ENCODE data around the gene WDR74. TPM values are rescaled to one million over a fixed set of nuclear protein-coding genes. Genes with fewer than 3 reads are reported as not detected.
"Not testable (repeated sequence)": the region's sequence is repeated elsewhere in the genome, so short reads cannot be mapped to it uniquely, and the experiment has no call there.

Gene WDR74
- total RNA-seq, 1 experiment from 2014 or later: 102 TPM

DNA sequence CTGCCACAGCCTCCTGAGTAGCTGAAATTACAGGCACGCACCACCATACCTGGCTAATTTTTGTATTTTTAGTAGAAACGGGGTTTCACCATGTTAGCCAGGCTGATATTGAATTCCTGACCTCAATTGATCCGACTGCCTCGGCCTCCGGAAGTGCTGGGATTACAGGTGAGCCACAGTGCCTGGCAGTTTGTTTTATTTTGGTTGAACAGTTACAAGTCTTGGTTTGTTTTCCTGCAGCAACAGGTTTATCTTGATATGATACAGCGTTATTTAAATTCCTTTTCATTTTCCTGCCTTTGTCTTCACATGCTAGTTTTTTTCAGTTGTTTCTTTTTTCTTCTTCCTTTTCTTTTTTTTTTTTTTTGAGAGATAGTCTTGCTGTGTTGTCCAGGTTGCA lies 37.3 kb upstream of the WDR74 start:
- Histone ChIP-seq H3K36me3 (peaks cover 13% of the 10 kb centered on the region), H3K4me1 (replicated peaks) (peaks cover 13% of the 10 kb centered on the region), H3K27ac (no peak overlapping the region), H3K27me3 (replicated peaks) (no peaks in the 10 kb centered on the region), H3K9me3 (replicated peaks) (no peaks in the 10 kb centered on the region), H3K4me3 (no peak overlapping the region)
- DNase-seq (ENCODE audit: low read depth in 1 of 2, low spot score in 2 of 2): no peak

GRCh38 chr11:62875698-62876478 lies 36.5 kb upstream of the WDR74 start:
- H3K4me3 ChIP-seq: no peak overlapping the region
- H3K27ac ChIP-seq: no peak overlapping the region
- DNase-seq (ENCODE audit: low read depth in 1 of 2, low spot score in 2 of 2): no peak
- H3K4me1 ChIP-seq (replicated peaks): peaks cover 13% of the 10 kb centered on the region
- no peaks in the 10 kb centered on the region for H3K9me3 ChIP-seq (replicated peaks)
- H3K27me3 ChIP-seq (replicated peaks): no peaks in the 10 kb centered on the region
- H3K36me3 ChIP-seq: peaks cover 8% of the 10 kb centered on the region

DNA sequence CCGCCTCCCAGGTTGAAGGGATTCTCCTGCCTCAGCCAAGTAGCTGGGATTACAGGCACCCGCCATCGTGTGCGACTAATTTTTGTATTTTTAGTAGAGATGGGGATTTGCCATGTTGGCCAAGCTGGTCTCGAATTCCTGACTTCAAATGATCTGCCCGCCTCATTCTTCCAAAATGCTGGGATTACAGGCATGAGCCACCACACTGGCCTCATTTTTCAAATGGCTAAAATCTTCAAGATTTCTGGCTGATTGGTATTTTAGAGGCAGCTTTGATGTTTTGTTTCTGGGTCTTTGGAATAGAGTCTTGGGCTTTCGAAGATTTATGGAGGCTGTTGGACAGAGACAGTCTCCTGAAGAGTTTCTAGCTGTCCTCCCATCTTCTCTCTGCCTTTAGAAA lies 35.5 kb upstream of the WDR74 start:
- Histone ChIP-seq H3K4me1 (replicated peaks) (peaks cover 6% of the 10 kb centered on the region), H3K36me3 (peaks cover 6% of the 10 kb centered on the region; the same call in 1 of the 2 replicates), H3K9me3 (replicated peaks) (no peaks in the 10 kb centered on the region), H3K27ac (no peak overlapping the region), H3K4me3 (no peak overlapping the region), H3K27me3 (replicated peaks) (no peaks in the 10 kb centered on the region)
- no peak for DNase-seq (ENCODE audit: low read depth in 1 of 2, low spot score in 2 of 2)

- DNase-seq (ENCODE audit: low read depth in 1 of 2, low spot score in 2 of 2): no peak
- H3K4me3 ChIP-seq: no peak overlapping the region
- no peak overlapping the region for H3K27ac ChIP-seq
- H3K36me3 ChIP-seq: no peaks in the 10 kb centered on the region
- H3K27me3 ChIP-seq (replicated peaks): no peaks in the 10 kb centered on the region
- H3K9me3 ChIP-seq (replicated peaks): no peaks in the 10 kb centered on the region
- no peaks in the 10 kb centered on the region for H3K4me1 ChIP-seq (replicated peaks)
Measured at GRCh38 chr11:62865635-62866034, 26.2 kb upstream of the WDR74 start.

DNA sequence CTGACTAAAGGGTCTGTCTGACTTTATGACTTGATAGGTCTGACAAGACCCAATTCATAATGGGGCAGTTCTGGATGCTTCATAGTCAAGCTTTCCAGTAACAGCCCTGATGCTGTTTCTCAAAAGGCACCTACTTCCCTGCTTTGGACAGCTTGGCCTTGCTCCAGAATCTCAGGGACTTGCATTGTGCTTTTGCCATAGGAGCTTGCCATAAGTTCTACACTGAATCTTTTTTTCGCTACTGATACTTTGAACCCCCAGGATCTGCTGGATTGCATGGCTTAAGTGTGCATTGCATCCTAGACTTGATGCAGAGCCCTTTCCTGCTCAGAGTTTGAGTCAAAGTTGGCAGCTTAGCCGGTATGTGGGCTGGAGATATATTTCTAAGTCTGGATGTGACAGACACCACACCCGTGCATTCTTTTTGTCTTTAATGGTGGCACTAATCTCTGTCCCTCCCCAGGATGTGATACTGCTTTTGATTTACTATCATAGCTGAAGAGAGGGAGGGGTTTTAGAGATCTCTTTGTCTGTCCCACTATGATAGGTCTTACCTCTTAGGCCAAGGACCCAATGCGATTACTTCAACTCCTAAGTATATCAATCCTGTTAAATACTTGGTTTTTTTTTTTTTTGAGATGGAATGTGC lies 24.4 kb upstream of the WDR74 start:
- Histone ChIP-seq H3K27me3 (replicated peaks) (no peaks in the 10 kb centered on the region), H3K36me3 (no peaks in the 10 kb centered on the region), H3K27ac (no peak overlapping the region), H3K9me3 (replicated peaks) (no peaks in the 10 kb centered on the region), H3K4me3 (no peak overlapping the region), H3K4me1 (replicated peaks) (no peaks in the 10 kb centered on the region)
- no peak for DNase-seq (ENCODE audit: low read depth in 1 of 2, low spot score in 2 of 2)

DNA sequence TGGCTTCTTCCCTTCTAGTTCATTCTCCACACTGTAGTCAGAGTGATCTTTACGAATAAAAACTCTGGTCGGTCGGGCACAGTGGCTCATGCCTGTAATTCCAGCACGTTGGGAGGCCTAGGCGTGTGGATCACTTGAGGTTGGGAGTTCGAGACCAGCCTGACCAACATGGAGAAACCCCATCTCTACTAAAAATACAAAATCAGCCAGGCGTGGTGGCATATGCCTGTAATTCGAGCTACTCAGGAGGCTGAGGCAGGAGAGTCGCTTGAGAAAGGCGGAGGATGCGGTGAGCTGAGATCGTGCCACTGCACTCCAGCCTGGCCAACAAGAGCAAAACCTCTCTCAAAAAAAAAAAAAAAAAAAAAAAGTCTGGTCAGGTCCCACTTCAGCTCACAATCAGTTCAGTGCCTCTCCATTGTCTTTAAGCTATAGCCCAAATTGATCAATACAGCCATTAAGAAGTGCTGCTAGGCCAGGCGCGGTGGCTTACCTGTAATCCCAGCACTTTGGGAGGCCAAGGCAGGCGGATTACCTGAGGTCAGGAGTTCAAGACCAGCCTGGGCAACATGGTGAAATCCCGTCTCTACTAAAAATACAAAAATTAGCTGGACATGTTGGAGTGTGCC lies 22.3 kb upstream of the WDR74 start:
- H3K9me3 ChIP-seq (replicated peaks); H3K4me1 ChIP-seq (replicated peaks); H3K4me3 ChIP-seq; H3K36me3 ChIP-seq; H3K27ac ChIP-seq; H3K27me3 ChIP-seq (replicated peaks); DNase-seq (ENCODE audit: low read depth in 1 of 2, low spot score in 2 of 2): not testable (repeated sequence)

- Histone ChIP-seq H3K27me3 (replicated peaks) (no peaks in the 10 kb centered on the region), H3K36me3 (no peaks in the 10 kb centered on the region), H3K9me3 (replicated peaks) (no peaks in the 10 kb centered on the region), H3K27ac (no peak overlapping the region), H3K4me1 (replicated peaks) (peaks cover 6% of the 10 kb centered on the region), H3K4me3 (no peak overlapping the region)
- DNase-seq (ENCODE audit: low read depth in 1 of 2, low spot score in 2 of 2): no peak
Measured at GRCh38 chr11:62860835-62861563, 21.6 kb upstream of the WDR74 start.

GRCh38 chr11:62859281-62859703 lies 19.9 kb upstream of the WDR74 start:
- H3K4me1 ChIP-seq (replicated peaks); DNase-seq (ENCODE audit: low read depth in 1 of 2, low spot score in 2 of 2); H3K9me3 ChIP-seq (replicated peaks); H3K27me3 ChIP-seq (replicated peaks); H3K4me3 ChIP-seq; H3K27ac ChIP-seq: not testable (repeated sequence)
- H3K36me3 ChIP-seq: peaks cover 13% of the 10 kb centered on the region

GRCh38 chr11:62858201-62858600 lies 18.8 kb upstream of the WDR74 start:
- Histone ChIP-seq H3K4me3 (no peak overlapping the region), H3K27me3 (replicated peaks) (no peaks in the 10 kb centered on the region), H3K27ac (no peak overlapping the region), H3K9me3 (replicated peaks) (no peaks in the 10 kb centered on the region), H3K36me3 (peaks cover 24% of the 10 kb centered on the region), H3K4me1 (replicated peaks) (peaks cover 19% of the 10 kb centered on the region)
- DNase-seq (ENCODE audit: low read depth in 1 of 2, low spot score in 2 of 2): no peak

DNA sequence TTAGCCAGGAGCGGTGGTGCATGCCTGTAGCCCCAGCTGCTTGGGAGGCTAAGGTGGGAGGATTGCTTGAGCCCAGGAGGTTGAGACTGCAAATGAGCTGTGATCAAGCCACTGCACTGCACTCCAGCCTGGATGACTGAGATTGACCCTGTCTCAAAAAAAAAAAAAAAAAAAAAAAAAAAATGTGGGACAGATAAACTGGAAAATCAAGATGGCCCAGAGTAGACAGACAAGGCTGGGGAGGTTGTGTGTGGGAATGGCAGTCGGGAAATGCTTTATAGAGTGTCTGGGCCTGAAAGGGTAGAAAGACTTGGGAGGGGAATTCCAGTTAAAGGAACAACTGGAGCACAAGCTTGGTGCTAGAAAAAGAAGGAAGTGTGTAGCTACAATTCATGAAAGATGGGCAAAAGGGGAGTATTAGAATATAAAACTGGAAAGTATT lies 18.2 kb upstream of the WDR74 start:
- Histone ChIP-seq H3K27me3 (replicated peaks) (no peaks in the 10 kb centered on the region), H3K36me3 (peaks cover 30% of the 10 kb centered on the region), H3K9me3 (replicated peaks) (no peaks in the 10 kb centered on the region), H3K27ac (no peak overlapping the region), H3K4me1 (replicated peaks) (peaks cover 23% of the 10 kb centered on the region), H3K4me3 (no peak overlapping the region)
- DNase-seq (ENCODE audit: low read depth in 1 of 2, low spot score in 2 of 2): no peak

- Histone ChIP-seq H3K4me1 (replicated peaks) (peaks cover 26% of the 10 kb centered on the region), H3K9me3 (replicated peaks) (no peaks in the 10 kb centered on the region), H3K27ac (peak overlapping the region; percentile 64), H3K27me3 (replicated peaks) (no peaks in the 10 kb centered on the region), H3K4me3 (peak overlapping the region; percentile 54), H3K36me3 (peaks cover 42% of the 10 kb centered on the region)
- DNase-seq (ENCODE audit: low read depth in 1 of 2, low spot score in 2 of 2): no peak
Measured at GRCh38 chr11:62856333-62856895, 17.0 kb upstream of the WDR74 start.

DNA sequence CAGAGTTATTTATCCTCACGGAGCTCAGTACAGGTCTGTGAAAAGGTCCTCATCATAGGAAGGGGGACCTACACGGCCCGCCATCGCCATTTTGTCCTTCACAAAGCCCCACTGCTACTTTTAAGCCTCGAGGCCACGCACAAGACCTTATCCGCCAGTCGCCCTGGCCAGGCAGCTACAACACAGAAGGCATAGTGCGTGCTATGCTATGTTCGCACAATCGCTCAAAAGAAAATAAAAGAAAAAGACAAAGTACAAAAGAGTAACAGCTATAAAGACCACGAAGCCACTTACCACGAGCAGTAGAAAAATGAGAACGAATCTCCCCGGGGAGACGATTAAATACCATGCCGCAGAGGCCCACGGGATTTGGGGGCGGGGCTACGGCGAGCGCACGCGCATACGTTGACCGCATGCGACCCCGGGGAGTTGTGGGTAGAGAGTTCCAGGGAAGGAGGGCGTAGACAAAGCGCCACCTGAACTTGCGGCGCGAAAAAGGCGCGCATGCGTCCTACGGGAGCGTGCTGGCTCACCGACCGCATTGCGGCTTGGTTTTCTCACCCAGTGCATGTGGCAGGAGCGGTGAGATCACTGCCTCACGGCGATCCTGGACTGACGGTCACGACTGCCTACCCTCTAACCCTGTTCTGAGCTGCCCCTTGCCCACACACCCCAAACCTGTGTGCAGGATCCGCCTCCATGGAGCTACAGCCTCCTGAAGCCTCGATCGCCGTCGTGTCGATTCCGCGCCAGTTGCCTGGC lies 16.4 kb upstream of the WDR74 start:
- peak overlapping the region; percentile 64 for H3K27ac ChIP-seq
- peaks cover 46% of the 10 kb centered on the region for H3K36me3 ChIP-seq
- H3K4me1 ChIP-seq (replicated peaks): peaks cover 26% of the 10 kb centered on the region
- no peaks in the 10 kb centered on the region for H3K27me3 ChIP-seq (replicated peaks)
- H3K4me3 ChIP-seq: peak overlapping the region; percentile 54
- DNase-seq (ENCODE audit: low read depth in 1 of 2, low spot score in 2 of 2): peak; percentile 99
- no peaks in the 10 kb centered on the region for H3K9me3 ChIP-seq (replicated peaks)
